CD14-positive monocyte (primary cell): ENCODE data around the gene NDUFB7. TPM values are rescaled to one million over a fixed set of nuclear protein-coding genes. Genes with fewer than 3 reads are reported as not detected.
A peak's percentile ranks its signal among the peaks of the same experiment; 100 is the strongest.

Experiments
- DNase-seq, 3 donors: peaks; one replicate each; pipeline ENCODE4 v3.0.0-alpha.2; 2011 to 2022
- H2AFZ ChIP-seq: 2 replicates; pipeline ENCODE4 v1.6.0; 2012; ENCODE audit warnings: mild to moderate bottlenecking, low read depth, low read length, inconsistent platforms; ENCODE audit not compliant: insufficient read depth, poor library complexity, severe bottlenecking
- H3K27ac ChIP-seq, 2 donors: 1 replicate in 1 of 2; 2 replicates in 1 of 2; pipeline ENCODE4 v1.5.1; 2012 to 2013; ENCODE audit warnings: low read length in 2 of 2, control low read depth in 1 of 2, inconsistent platforms in 1 of 2, low read depth in 1 of 2, mild to moderate bottlenecking in 1 of 2
- H3K27me3 ChIP-seq, 2 donors: one replicate each; pipeline versions ENCODE4 v1.6.0 to v1.6.1; 2011 to 2013; ENCODE audit warnings: low read length in 2 of 2; ENCODE audit not compliant: control insufficient read depth in 2 of 2, insufficient read depth in 2 of 2
- H3K36me3 ChIP-seq, 2 donors: replicated peaks in 1 of 2; 1 replicate in 1 of 2; 2 replicates in 1 of 2; pipeline versions ENCODE4 v1.5.1 to v1.6.1; 2012 to 2013; ENCODE audit warnings: low read length in 2 of 2, control low read depth in 1 of 2, inconsistent platforms in 1 of 2, mild to moderate bottlenecking in 1 of 2; ENCODE audit not compliant: insufficient read depth in 2 of 2, control insufficient read depth in 1 of 2
- H3K4me1 ChIP-seq, 2 donors: 1 replicate in 1 of 2; 2 replicates in 1 of 2; pipeline versions ENCODE4 v1.5.1 to v1.6.1; 2012 to 2013; ENCODE audit warnings: low read length in 2 of 2, control low read depth in 1 of 2, inconsistent platforms in 1 of 2, mild to moderate bottlenecking in 1 of 2, moderate library complexity in 1 of 2; ENCODE audit not compliant: insufficient read depth in 2 of 2, control insufficient read depth in 1 of 2
- H3K4me2 ChIP-seq: replicated peaks from 2 replicates; pipeline ENCODE3; 2012; ENCODE audit warnings: low read length, moderate library complexity, mild to moderate bottlenecking; ENCODE audit not compliant: poor library complexity, severe bottlenecking; ENCODE audit errors: extremely low read depth
- H3K4me3 ChIP-seq, 3 experiments: fragments of 200-600 bp in 1 of 3; sonication (generic) in 1 of 3; replicated peaks in 1 of 3; 1 replicate in 2 of 3; 2 replicates in 1 of 3; pipeline ENCODE4 v1.5.1; 2011 to 2013; ENCODE audit warnings: low read length in 3 of 3, mild to moderate bottlenecking in 3 of 3, control low read depth in 2 of 3, low read depth in 2 of 3, inconsistent platforms in 1 of 3, moderate library complexity in 1 of 3
- H3K79me2 ChIP-seq: 2 replicates; pipeline ENCODE4 v1.6.0; 2012; ENCODE audit warnings: mild to moderate bottlenecking, control low read depth, inconsistent platforms, low read length, moderate library complexity; ENCODE audit not compliant: insufficient read depth
- H3K9ac ChIP-seq: 2 replicates; pipeline ENCODE4 v1.6.0; 2017; ENCODE audit warnings: low read length, mild to moderate bottlenecking; ENCODE audit not compliant: insufficient read depth, poor library complexity, severe bottlenecking
- H3K9me3 ChIP-seq, 2 donors: replicated peaks in 1 of 2; 1 replicate in 1 of 2; 2 replicates in 1 of 2; pipeline versions ENCODE4 v1.5.1 to v1.6.1; 2012 to 2013; ENCODE audit warnings: low read length in 2 of 2, control low read depth in 1 of 2; ENCODE audit not compliant: control insufficient read depth in 1 of 2, insufficient read depth in 1 of 2
- H4K20me1 ChIP-seq: 2 replicates; pipeline ENCODE4 v1.6.0; 2012; ENCODE audit warnings: mild to moderate bottlenecking, low read length, control low read depth, moderate library complexity; ENCODE audit not compliant: insufficient read depth
- H3K27ac Mint-ChIP-seq, 7 donors: one replicate each; pipeline ENCODE4 v1.8.0; 2020; ENCODE audit warnings: mild to moderate bottlenecking in 7 of 7, mixed read lengths in 7 of 7, moderate library complexity in 6 of 7, inconsistent platforms in 2 of 7
- H3K27me3 Mint-ChIP-seq, 3 donors: one replicate each; pipeline ENCODE4 v1.8.0; 2021 to 2022; ENCODE audit warnings: low read depth in 3 of 3, mild to moderate bottlenecking in 3 of 3, mixed read lengths in 3 of 3, moderate library complexity in 3 of 3, inconsistent platforms in 1 of 3
- H3K36me3 Mint-ChIP-seq, 2 donors: one replicate each; pipeline ENCODE4 v1.8.0; 2020; ENCODE audit warnings: mixed read lengths in 2 of 2, inconsistent platforms in 1 of 2, mild to moderate bottlenecking in 1 of 2
- H3K4me1 Mint-ChIP-seq: one replicate; pipeline ENCODE4 v1.8.0; 2020; ENCODE audit warnings: mild to moderate bottlenecking, mixed read lengths
- H3K4me3 Mint-ChIP-seq, 2 donors: one replicate each; pipeline ENCODE4 v1.8.0; 2020; ENCODE audit warnings: mild to moderate bottlenecking in 2 of 2, mixed read lengths in 2 of 2, moderate library complexity in 1 of 2
- H3K9me3 Mint-ChIP-seq, 7 donors: one replicate each; pipeline ENCODE4 v1.8.0; 2020 to 2022; ENCODE audit warnings: mixed read lengths in 7 of 7, mild to moderate bottlenecking in 6 of 7, moderate library complexity in 6 of 7, inconsistent platforms in 2 of 7
- WGBS: methylation state at CpG from one replicate; pipeline ENCODE4 v1.1.5; 2013; ENCODE audit warnings: missing lambda C conversion rate; ENCODE audit not compliant: insufficient coverage; 5-methylcytosine and 5-hydroxymethylcytosine counted together
- intact Hi-C, 2 donors: fragments of 100-400 bp; cut with micrococcal nuclease; formaldehyde crosslinking; loops; one replicate each; pipeline versions ENCODE4 v1.15.0 to v1.15.1; 2023
- polyA minus RNA-seq: library from RNA; depleted of rRNA, polyadenylated mRNA; stranded (reverse); fragments of >200 nt; gene quantifications from 2 replicates; pipeline ENCODE4 v1.2.3, GENCODE V29; 2012
- polyA plus RNA-seq, 3 donors: library from polyadenylated mRNA; depleted of rRNA in 1 of 3; unstranded in 2 of 3; stranded (reverse) in 1 of 3; fragments of 300-500 nt in 2 of 3; fragments of >200 nt in 1 of 3; fragmentation: Illumina TruSeq in 2 of 3; gene quantifications; 1 replicate in 2 of 3; 2 replicates in 1 of 3; pipeline ENCODE4 v1.2.3, GENCODE V29; 2012 to 2021
- total RNA-seq, 12 experiments: library from RNA in 1 of 12; stranded (reverse) in 1 of 12; fragments of 120-200 nt in 1 of 12; gene quantifications; one replicate each; pipeline ENCODE4 v1.2.4 and lab custom pipeline; 2013 to 2026; ENCODE audit warnings: mixed read lengths in 6 of 12, inconsistent platforms in 1 of 12
- TF ChIP-seq, protein P1 (sequence below): fragments of 200-600 bp; IDR thresholded peaks from one replicate; pipeline ENCODE4 v1.8.0; 2022; ENCODE audit warnings: antibody characterized with exemption, mild to moderate bottlenecking

Gene NDUFB7
- total RNA-seq (2013), result 127 TPM
- polyA plus RNA-seq, result 100 to 1,000 TPM; 137 to 313 (median 204) TPM
- 106 and 166 TPM in 2 replicates for polyA minus RNA-seq
- 1.3 to 17.0 (median 11.2) reads per million in 11 experiments for total RNA-seq (lab: John Stamatoyannopoulos, UW)

DNA sequence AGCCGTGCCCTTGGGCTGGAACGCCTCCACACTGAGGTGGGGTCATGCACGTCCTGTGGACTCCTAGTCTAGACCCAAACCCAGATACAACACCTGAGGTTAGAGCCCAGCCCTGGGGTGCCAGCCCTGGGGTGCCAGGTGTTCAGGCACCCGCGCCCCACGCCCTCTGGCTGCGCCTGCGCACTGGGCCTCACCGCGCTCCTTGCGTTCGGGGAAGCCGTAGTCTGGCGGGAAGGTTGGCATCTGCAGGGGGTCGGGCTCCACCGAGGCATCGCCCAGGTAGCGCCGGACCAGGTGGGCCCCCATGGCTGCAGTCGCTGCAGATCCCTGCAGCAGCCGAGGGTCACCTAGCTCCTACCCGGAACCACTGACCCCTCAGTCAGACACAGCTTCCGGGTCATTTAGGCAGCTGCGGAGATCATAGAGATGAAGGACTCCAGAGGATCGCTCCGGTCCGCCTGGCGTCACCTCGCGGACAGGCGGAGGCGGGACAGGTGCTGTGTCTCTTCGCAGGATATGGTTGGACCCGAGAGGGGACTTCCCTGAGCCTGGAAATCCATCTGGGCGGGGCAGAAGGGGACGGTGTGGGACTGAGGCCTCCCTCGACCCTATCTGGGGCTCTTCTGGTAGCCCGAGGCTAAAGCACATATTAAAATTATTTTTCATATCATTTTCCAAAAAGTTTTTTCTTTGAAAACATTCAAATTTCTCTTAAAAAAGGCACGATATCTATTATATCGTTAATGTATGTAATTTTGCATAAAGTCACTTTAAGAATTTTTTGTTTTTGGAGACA lies at the start of gene NDUFB7:
Gene NDUFB7, minus strand, starts transcription at position 372 of the 796 bp plus-strand sequence. Its CDS starts 66 bp downstream, at position 306.
- H3K36me3 ChIP-seq, result peaks cover 7 to 11% of the 10 kb centered on the region in 2 donors
- Mint-ChIP-seq H3K9me3 (no peaks in the 10 kb centered on the region), H3K4me3 (peak within 1 kb of the TSS; percentile 91 to 94), H3K4me1 (peaks cover 43% of the 10 kb centered on the region), H3K36me3 (peaks cover 13 to 25% of the 10 kb centered on the region in 2 donors), H3K27ac (peak within 1 kb of the TSS; percentile 88 to 95 (median 92)), H3K27me3 (no peaks in the 10 kb centered on the region)
- intact Hi-C loops, result loop anchor here (2.0 to 10.0 kb wide), 4 partner anchors 100 to 203 kb away; partner anchors contain the start of genes ADGRE2 (in 1 of the 2) and ADGRE3 (in 1 of the 2)
- peak; percentile 93 to 96 (median 95) for DNase-seq
- TF ChIP-seq, protein P1, sequence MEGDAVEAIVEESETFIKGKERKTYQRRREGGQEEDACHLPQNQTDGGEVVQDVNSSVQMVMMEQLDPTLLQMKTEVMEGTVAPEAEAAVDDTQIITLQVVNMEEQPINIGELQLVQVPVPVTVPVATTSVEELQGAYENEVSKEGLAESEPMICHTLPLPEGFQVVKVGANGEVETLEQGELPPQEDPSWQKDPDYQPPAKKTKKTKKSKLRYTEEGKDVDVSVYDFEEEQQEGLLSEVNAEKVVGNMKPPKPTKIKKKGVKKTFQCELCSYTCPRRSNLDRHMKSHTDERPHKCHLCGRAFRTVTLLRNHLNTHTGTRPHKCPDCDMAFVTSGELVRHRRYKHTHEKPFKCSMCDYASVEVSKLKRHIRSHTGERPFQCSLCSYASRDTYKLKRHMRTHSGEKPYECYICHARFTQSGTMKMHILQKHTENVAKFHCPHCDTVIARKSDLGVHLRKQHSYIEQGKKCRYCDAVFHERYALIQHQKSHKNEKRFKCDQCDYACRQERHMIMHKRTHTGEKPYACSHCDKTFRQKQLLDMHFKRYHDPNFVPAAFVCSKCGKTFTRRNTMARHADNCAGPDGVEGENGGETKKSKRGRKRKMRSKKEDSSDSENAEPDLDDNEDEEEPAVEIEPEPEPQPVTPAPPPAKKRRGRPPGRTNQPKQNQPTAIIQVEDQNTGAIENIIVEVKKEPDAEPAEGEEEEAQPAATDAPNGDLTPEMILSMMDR, result peak; percentile 83
- H3K4me3 ChIP-seq, result peak within 1 kb of the TSS; percentile 58 to 97 (median 97)
- no peaks in the 10 kb centered on the region for H3K9me3 ChIP-seq
- peaks cover 40% of the 10 kb centered on the region for H3K79me2 ChIP-seq
- H2AFZ ChIP-seq, result peak within 1 kb of the TSS; percentile 100
- peaks cover 33% of the 10 kb centered on the region for H4K20me1 ChIP-seq
- H3K4me2 ChIP-seq, result peak within 1 kb of the TSS; percentile 96
- under 1% methylated on average over 34 of the region's 40 CpGs for WGBS
- peak within 1 kb of the TSS; percentile 80 for H3K9ac ChIP-seq
- H3K4me1 ChIP-seq, result peaks cover 27 to 31% of the 10 kb centered on the region in 2 donors
- H3K27ac ChIP-seq, result peak within 1 kb of the TSS; percentile 16 to 88
- no peaks in the 10 kb centered on the region for H3K27me3 ChIP-seq

DNA sequence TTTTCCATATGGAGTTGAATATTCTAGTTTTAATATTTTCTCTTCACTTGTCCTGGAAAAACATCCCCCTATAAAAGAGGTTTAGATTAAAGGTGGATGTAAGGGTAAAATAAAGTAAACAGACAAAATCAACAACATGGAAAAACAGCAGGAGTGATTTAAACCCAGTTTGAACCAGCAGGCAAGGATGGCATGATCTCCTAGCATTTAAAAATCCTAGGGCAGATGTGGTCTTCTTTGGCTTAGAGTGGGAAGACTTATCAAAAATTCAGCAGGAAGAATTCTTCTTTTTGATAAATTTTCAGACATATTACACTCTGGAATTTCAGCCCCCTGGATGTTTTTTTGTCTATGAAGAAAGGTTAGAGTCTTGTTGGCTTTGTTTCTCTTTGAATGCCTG lies 47.5 kb upstream of the NDUFB7 start:
- no peak overlapping the region for H3K27ac ChIP-seq
- no peaks in the 10 kb centered on the region for H3K79me2 ChIP-seq
- peaks cover 6 to 19% of the 10 kb centered on the region in 2 donors for H3K36me3 ChIP-seq
- H3K27ac Mint-ChIP-seq, result no peak overlapping the region
- H3K4me2 ChIP-seq, result no peak overlapping the region
- intact Hi-C loops, result loop anchor here (5.0 to 10.0 kb wide), 3 partner anchors 42 to 65 kb away; partner anchors contain the start of gene ADGRE3 (in 1 of the 2)
- H4K20me1 ChIP-seq, result no peaks in the 10 kb centered on the region
- DNase-seq, result no peak
- H3K9me3 Mint-ChIP-seq, result peaks cover 10 to 20% (median 15%) of the 10 kb centered on the region in 7 donors
- peaks cover 6 to 13% of the 10 kb centered on the region in 2 donors for H3K9me3 ChIP-seq
- TF ChIP-seq, protein P1, result no peak
- H3K4me3 ChIP-seq, result no peak overlapping the region
- H3K27me3 Mint-ChIP-seq, result peaks cover 0 to 1% (median 0%) of the 10 kb centered on the region in 3 donors
- no peak overlapping the region for H2AFZ ChIP-seq
- no peaks in the 10 kb centered on the region for H3K27me3 ChIP-seq
- peaks cover 38 to 49% of the 10 kb centered on the region in 2 donors for H3K4me1 ChIP-seq
- peaks cover 40% of the 10 kb centered on the region for H3K4me1 Mint-ChIP-seq
- H3K4me3 Mint-ChIP-seq, result no peak overlapping the region
- H3K9ac ChIP-seq, result no peak overlapping the region
- H3K36me3 Mint-ChIP-seq, result peaks cover 19 to 46% of the 10 kb centered on the region in 2 donors
